Endothelial cell (in vitro differentiated cells): Measurements from ENCODE around the gene PACRG. TPM values are rescaled to one million over a fixed set of nuclear protein-coding genes. Genes with fewer than 3 reads are reported as not detected.

Experiments used
- DNase-seq: peaks from one replicate; pipeline ENCODE4 v3.0.0; 2021; ENCODE audit warnings: low spot score
- H3K27ac Mint-ChIP-seq: one replicate; pipeline ENCODE4 v1.8.0; 2021; ENCODE audit warnings: mixed read lengths, inconsistent platforms; ENCODE audit not compliant: unreplicated experiment
- H3K27me3 Mint-ChIP-seq: one replicate; pipeline ENCODE4 v1.8.0; 2021; ENCODE audit warnings: mild to moderate bottlenecking, moderate library complexity, mixed read lengths, inconsistent platforms; ENCODE audit not compliant: unreplicated experiment
- H3K36me3 Mint-ChIP-seq: one replicate; pipeline ENCODE4 v1.8.0; 2021; ENCODE audit warnings: mild to moderate bottlenecking, low read depth, mixed read lengths, inconsistent platforms; ENCODE audit not compliant: unreplicated experiment
- H3K4me1 Mint-ChIP-seq: one replicate; pipeline ENCODE4 v1.8.0; 2021; ENCODE audit warnings: mild to moderate bottlenecking, mixed read lengths, inconsistent platforms; ENCODE audit not compliant: unreplicated experiment
- H3K4me3 Mint-ChIP-seq: one replicate; pipeline ENCODE4 v1.8.0; 2021; ENCODE audit warnings: mild to moderate bottlenecking, mixed read lengths, inconsistent platforms; ENCODE audit not compliant: unreplicated experiment
- H3K9me3 Mint-ChIP-seq: one replicate; pipeline ENCODE4 v1.8.0; 2021; ENCODE audit warnings: mixed read lengths, inconsistent platforms; ENCODE audit not compliant: unreplicated experiment
- total RNA-seq: library from RNA; stranded (reverse); fragmentation: NEBNext Ultra II Directional; extraction: Animal tissue kit (Norgen Biotek cat#: 25700); gene quantifications from one replicate; pipeline ENCODE4 v1.2.1, GENCODE V29; 2021; ENCODE audit not compliant: unreplicated experiment
- TF ChIP-seq, protein P1 (sequence below): fragments of 200-600 bp; sonication (generic); IDR thresholded peaks from one replicate; pipeline ENCODE4 v1.5.0; 2021; ENCODE audit warnings: antibody characterized with exemption; ENCODE audit not compliant: unreplicated experiment

Gene PACRG
- total RNA-seq, 1 donor from 2014 or later = 1.1 TPM

GRCh38 chr6:163352011-163352685 lies 624.4 kb downstream of the PACRG start:
- no peak overlapping the region for H3K27ac Mint-ChIP-seq
- H3K9me3 Mint-ChIP-seq = no peaks in the 10 kb centered on the region
- H3K36me3 Mint-ChIP-seq = no peaks in the 10 kb centered on the region
- H3K4me3 Mint-ChIP-seq = no peak overlapping the region
- H3K4me1 Mint-ChIP-seq = peaks cover 37% of the 10 kb centered on the region
- H3K27me3 Mint-ChIP-seq = peaks cover 2% of the 10 kb centered on the region
- TF ChIP-seq, protein P1, sequence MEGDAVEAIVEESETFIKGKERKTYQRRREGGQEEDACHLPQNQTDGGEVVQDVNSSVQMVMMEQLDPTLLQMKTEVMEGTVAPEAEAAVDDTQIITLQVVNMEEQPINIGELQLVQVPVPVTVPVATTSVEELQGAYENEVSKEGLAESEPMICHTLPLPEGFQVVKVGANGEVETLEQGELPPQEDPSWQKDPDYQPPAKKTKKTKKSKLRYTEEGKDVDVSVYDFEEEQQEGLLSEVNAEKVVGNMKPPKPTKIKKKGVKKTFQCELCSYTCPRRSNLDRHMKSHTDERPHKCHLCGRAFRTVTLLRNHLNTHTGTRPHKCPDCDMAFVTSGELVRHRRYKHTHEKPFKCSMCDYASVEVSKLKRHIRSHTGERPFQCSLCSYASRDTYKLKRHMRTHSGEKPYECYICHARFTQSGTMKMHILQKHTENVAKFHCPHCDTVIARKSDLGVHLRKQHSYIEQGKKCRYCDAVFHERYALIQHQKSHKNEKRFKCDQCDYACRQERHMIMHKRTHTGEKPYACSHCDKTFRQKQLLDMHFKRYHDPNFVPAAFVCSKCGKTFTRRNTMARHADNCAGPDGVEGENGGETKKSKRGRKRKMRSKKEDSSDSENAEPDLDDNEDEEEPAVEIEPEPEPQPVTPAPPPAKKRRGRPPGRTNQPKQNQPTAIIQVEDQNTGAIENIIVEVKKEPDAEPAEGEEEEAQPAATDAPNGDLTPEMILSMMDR = no peak
- no peak for DNase-seq

GRCh38 chr6:163352966-163353365 lies 625.2 kb downstream of the PACRG start:
- Mint-ChIP-seq H3K36me3 (no peaks in the 10 kb centered on the region), H3K4me1 (peaks cover 37% of the 10 kb centered on the region), H3K27ac (no peak overlapping the region), H3K27me3 (no peaks in the 10 kb centered on the region), H3K4me3 (no peak overlapping the region), H3K9me3 (no peaks in the 10 kb centered on the region)
- TF ChIP-seq, protein P1 = no peak
- DNase-seq = no peak

GRCh38 chr6:163354085-163354484 lies 626.3 kb downstream of the PACRG start:
- peaks cover 2% of the 10 kb centered on the region for H3K27me3 Mint-ChIP-seq
- no peak overlapping the region for H3K4me3 Mint-ChIP-seq
- no peaks in the 10 kb centered on the region for H3K36me3 Mint-ChIP-seq
- H3K9me3 Mint-ChIP-seq = no peaks in the 10 kb centered on the region
- peaks cover 37% of the 10 kb centered on the region for H3K4me1 Mint-ChIP-seq
- H3K27ac Mint-ChIP-seq = no peak overlapping the region
- TF ChIP-seq, protein P1 = no peak
- DNase-seq = no peak

DNA sequence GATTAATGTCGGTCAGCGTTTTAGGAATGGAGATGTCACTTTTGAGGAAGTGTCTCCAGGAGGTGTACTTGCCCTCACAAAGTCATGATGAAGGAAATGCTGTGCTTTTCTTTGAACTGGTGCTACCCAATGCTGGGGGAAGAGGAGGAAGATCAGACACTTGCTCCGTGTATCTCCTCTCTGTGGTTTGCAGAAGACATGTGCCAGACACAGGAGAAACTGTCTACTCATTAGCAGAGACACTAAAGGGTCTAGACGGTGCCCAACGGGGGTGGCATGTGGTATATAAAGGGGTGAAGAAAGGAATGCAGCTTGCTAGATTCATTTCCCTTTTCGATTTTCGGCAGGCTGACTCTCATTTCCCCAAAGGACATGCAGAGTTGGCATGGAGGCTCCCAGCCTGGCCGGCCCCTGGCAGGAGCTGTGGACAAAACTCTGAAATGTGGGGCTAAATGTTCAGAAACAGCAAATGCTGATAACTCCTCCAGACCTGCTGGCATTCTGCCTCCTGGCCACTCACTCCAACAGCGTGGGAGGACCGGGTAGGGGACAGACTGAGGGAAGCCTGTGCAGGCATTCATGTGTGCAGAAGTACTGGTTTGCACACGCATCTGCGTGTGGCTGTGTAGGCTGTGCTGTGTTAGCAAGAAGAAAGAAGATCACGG lies 627.1 kb downstream of the PACRG start:
- Mint-ChIP-seq H3K36me3 (no peaks in the 10 kb centered on the region), H3K27me3 (peaks cover 4% of the 10 kb centered on the region), H3K4me1 (peaks cover 37% of the 10 kb centered on the region), H3K4me3 (no peak overlapping the region), H3K27ac (no peak overlapping the region), H3K9me3 (no peaks in the 10 kb centered on the region)
- TF ChIP-seq, protein P1 = no peak
- no peak for DNase-seq

DNA sequence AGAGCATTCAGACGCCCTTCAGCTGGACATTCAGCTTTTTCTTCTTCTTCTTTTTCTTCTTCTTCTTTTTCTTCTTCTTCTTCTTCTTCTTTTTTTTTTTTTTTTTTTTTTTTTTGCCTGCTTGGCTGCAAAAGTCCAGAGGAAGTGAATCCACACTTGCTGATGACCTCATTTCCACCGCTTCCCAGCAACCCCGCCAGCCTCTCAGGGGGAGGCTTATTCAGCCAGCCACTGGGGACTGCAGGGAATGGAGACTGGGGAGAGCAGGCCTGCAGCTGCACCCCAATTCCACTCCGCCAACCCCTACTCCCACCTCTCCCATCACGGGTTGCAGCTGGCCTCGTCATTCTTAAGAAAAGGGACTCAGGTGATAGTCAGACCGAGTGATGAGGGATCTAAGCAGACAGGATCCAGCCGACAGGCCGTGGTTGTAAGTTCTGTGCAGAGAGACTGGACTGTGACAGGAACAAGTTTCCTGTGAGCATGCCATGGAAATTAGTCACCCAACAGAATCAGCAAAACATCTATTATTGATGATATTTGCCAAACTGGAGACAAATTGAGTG lies 627.7 kb downstream of the PACRG start:
- no peaks in the 10 kb centered on the region for H3K9me3 Mint-ChIP-seq
- H3K27me3 Mint-ChIP-seq = peaks cover 4% of the 10 kb centered on the region
- H3K4me1 Mint-ChIP-seq = peaks cover 37% of the 10 kb centered on the region
- no peak overlapping the region for H3K27ac Mint-ChIP-seq
- TF ChIP-seq, protein P1 = no peak
- no peak overlapping the region for H3K4me3 Mint-ChIP-seq
- no peak for DNase-seq
- no peaks in the 10 kb centered on the region for H3K36me3 Mint-ChIP-seq
